Measurements from ENCODE around the gene SEC31B. TPM values are rescaled to one million over a fixed set of nuclear protein-coding genes. Genes with fewer than 3 reads are reported as not detected.
A peak's percentile ranks its signal among the peaks of the same experiment; 100 is the strongest.

Gene SEC31B
- total and polyA plus RNA-seq, 12 donors = 2.8 to 85.1 (median 8.3) TPM

DNA sequence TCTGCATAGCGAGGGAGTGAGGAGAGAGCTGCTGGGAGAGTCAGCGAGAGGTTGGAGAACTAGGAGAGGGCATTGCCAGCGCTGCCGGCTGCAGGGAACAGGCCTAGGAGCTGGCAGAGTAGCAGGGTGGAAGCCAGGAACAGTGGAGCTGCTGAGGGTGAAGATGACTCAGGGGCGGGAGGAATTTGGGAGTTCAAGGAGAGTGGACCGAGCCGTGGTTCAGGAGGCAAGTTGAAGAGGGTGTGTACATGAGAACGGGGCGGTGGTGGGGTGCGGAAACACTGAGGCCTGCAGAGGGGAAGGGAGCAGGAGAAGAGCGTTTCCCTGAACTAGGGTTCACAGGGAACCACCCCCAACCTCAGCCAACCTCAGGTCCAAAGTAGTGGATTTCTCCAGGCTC lies 47.6 kb upstream of the SEC31B start:
- no peak for TF ChIP-seq CTCF (IDR thresholded peaks at IDR 0.05)
- no peak for TF ChIP-seq POLR2A (IDR thresholded peaks at IDR 0.05)
- no peaks in the 10 kb centered on the region for H3K9me3 ChIP-seq (replicated peaks in 1 of 3)
- peaks cover 3% of the 10 kb centered on the region in 2 donors for H3K4me1 ChIP-seq (replicated peaks in 1 of 2)
- peaks cover 37% of the 10 kb centered on the region for H3K27me3 ChIP-seq
- H3K4me3 ChIP-seq = no peak overlapping the region
- no peak overlapping the region for H3K27ac ChIP-seq
- no peaks in the 10 kb centered on the region for H3K36me3 ChIP-seq (replicated peaks in 1 of 2)
- intact Hi-C loops (cut with DNase I) = loop anchor here (5.0 to 10.0 kb wide), 2 partner anchors 175 to 308 kb away; no protein-coding TSS in a partner anchor
- DNase-seq = no peak
- 47 to 58% (median 52%) methylated on average over 11 of the region's 11 CpGs for WGBS, 4 donors

- intact Hi-C loops (cut with DNase I) = loop anchor here (5.0 to 10.0 kb wide), 2 partner anchors 176 to 308 kb away; no protein-coding TSS in a partner anchor
- DNase-seq = no peak
- TF ChIP-seq CTCF (IDR thresholded peaks at IDR 0.05) = no peak
- no peak for TF ChIP-seq POLR2A (IDR thresholded peaks at IDR 0.05)
- Histone ChIP-seq H3K4me1 (replicated peaks in 1 of 2) (peaks cover 5 to 6% of the 10 kb centered on the region in 2 donors), H3K27me3 (peaks cover 36% of the 10 kb centered on the region), H3K4me3 (no peak overlapping the region), H3K9me3 (replicated peaks in 1 of 3) (no peaks in the 10 kb centered on the region), H3K36me3 (replicated peaks in 1 of 2) (no peaks in the 10 kb centered on the region), H3K27ac (no peak overlapping the region)
- 56 to 77% (median 65%) methylated on average over 3 of the region's 3 CpGs for WGBS, 4 donors
These were observed 46.9 kb upstream of the SEC31B start for GRCh38 chr10:100566561-100566960.

DNA sequence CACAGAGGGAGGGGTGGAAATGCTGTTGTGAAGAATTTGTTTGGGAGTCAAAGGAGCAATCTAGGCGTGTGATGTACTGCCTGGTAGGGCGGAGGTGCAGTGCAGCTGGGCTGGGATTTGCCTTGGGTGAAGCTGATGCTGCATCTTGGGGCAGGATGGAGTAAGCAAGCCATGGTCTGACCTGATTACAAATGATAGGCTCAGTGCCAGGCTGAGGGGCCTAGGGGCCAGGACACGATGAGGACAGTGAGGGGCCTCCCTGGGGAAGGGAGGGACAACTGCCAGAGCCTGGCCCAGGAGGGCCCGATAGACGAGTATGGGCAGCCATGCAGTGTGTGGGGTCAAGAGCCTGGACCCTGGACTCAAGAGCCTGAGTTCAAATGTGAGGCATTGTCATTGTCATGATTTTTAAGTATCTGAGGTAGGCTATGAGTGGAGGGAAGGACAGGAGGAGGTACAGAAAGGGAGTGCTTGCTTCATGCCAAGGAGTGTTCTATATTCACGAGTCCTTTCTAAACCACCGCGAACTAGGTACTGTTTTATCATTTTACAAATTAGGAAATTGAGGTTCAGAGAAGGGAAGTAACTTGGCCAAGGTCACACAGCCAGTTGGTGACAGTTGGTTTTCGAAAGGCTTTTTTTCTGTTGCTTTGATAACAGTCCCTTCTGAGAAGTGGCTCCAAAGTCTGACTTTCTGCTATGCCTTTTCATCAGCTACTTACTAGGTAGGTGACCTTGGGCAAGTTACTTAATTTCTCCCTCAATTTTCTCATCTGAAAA lies 45.7 kb upstream of the SEC31B start:
- TF ChIP-seq CTCF (IDR thresholded peaks at IDR 0.05) (no peak), POLR2A (IDR thresholded peaks at IDR 0.05) (no peak)
- H3K4me1 ChIP-seq (replicated peaks in 1 of 2) = peaks cover 5 to 6% of the 10 kb centered on the region in 2 donors
- H3K36me3 ChIP-seq (replicated peaks in 1 of 2) = no peaks in the 10 kb centered on the region
- intact Hi-C loops (cut with DNase I) = loop anchor here (5.0 to 10.0 kb wide), 2 partner anchors 177 to 309 kb away; no protein-coding TSS in a partner anchor
- DNase-seq = no peak
- H3K4me3 ChIP-seq = no peak overlapping the region
- no peaks in the 10 kb centered on the region for H3K9me3 ChIP-seq (replicated peaks in 1 of 3)
- H3K27ac ChIP-seq = no peak overlapping the region
- WGBS, 4 donors = 55 to 68% (median 64%) methylated on average over 8 to 9 of the region's 9 CpGs
- peaks cover 36% of the 10 kb centered on the region for H3K27me3 ChIP-seq

- peaks cover 18% of the 10 kb centered on the region for H3K27me3 ChIP-seq
- H3K9me3 ChIP-seq (replicated peaks in 1 of 3) = no peaks in the 10 kb centered on the region
- DNase-seq = peak; percentile 75 to 85 (median 78)
- H3K36me3 ChIP-seq (replicated peaks in 1 of 2) = no peaks in the 10 kb centered on the region
- intact Hi-C loops (cut with DNase I) = loop anchor here (2.0 to 10.0 kb wide), 3 partner anchors 180 to 315 kb away; no protein-coding TSS in a partner anchor
- no peak overlapping the region for H3K4me3 ChIP-seq
- WGBS, 4 donors = 5 to 10% (median 6%) methylated on average over 12 to 62 of the region's 62 CpGs
- peaks cover 5 to 6% of the 10 kb centered on the region in 2 donors for H3K4me1 ChIP-seq (replicated peaks in 1 of 2)
- no peak overlapping the region for H3K27ac ChIP-seq
- TF ChIP-seq CTCF (IDR thresholded peaks at IDR 0.05) (peak; percentile 88 to 99 (median 95)), POLR2A (IDR thresholded peaks at IDR 0.05) (no peak)
These were observed 42.5 kb upstream of the SEC31B start for GRCh38 chr10:100562008-100562672.
